ENCODE results near the gene PRKCE. TPM values are rescaled to one million over a fixed set of nuclear protein-coding genes. Genes with fewer than 3 reads are reported as not detected.

PRKCE gene
- total and polyA plus RNA-seq, 2 donors (not counting 3 experiments of a cell fraction or from before 2014, with no cell fraction given) = 27.9 to 33.9 TPM

DNA sequence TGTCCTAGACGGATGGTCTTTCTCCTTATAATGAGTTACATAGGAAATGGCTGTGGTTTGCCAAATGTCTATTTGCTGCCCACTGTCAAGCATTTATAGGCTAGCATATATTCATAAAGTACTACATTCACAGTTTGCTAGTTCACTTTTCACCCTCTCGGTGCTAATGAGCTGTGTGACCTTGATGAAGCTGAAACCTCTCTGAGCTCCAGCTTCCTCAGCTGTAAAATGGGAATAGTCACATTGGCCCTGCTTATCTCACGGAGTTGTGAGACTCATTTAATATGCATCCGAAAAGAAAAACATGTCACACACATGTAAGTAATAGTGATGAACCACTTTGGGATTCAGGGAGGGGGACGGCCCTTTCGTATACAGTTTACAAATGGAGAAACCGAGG, 17.0 kb downstream of the PRKCE start:
- H3K9ac ChIP-seq (replicated peaks; ENCODE audit: extremely low read depth, insufficient read depth, low read length) = peak overlapping the region; percentile 84
- H3K27ac ChIP-seq (ENCODE audit: insufficient read depth, low read depth, low read length) = peak overlapping the region; percentile 93
- H3K36me3 ChIP-seq (ENCODE audit: control insufficient read depth in 2 of 2, extremely low read depth in 1 of 2, insufficient read depth in 2 of 2, low read length in 2 of 2) = no peaks in the 10 kb centered on the region
- intact Hi-C loops (cut with micrococcal nuclease) = loop anchor here (1.0 to 5.0 kb wide), 2 partner anchors 44 to 110 kb away; no protein-coding TSS in a partner anchor
- H3K79me2 ChIP-seq (ENCODE audit: control insufficient read depth, insufficient read depth, low read length) = peaks cover 5% of the 10 kb centered on the region
- FAIRE-seq (no peak), DNase-seq (ENCODE audit: low read depth, low spot score) (no peak)
- no peaks in the 10 kb centered on the region for H3K27me3 ChIP-seq (ENCODE audit: control insufficient read depth in 2 of 2, insufficient read depth in 2 of 2, low read length in 2 of 2)
- peak overlapping the region; percentile 93 for H3K4me2 ChIP-seq (ENCODE audit: insufficient read depth, low read length)
- ChIA-PET POLR2A (interaction anchor here (1.3 kb wide), 1 partner anchor 18 kb away, joined by 3 read pairs; no protein-coding TSS in a partner anchor), CTCF (interaction anchor here (0.9 kb wide), 1 partner anchor 11 kb away, joined by 3 read pairs; no protein-coding TSS in a partner anchor)
- TF ChIP-seq POLR2A (IDR thresholded peaks at IDR 0.05; ENCODE audit: low read depth, low read length) = no peak
- BruUV-seq (replicated peaks) = TSS peak; percentile 98
- no peaks in the 10 kb centered on the region for H3K9me1 ChIP-seq (replicated peaks; ENCODE audit: control insufficient read depth, extremely low read depth, insufficient read depth, low read length)
- peak overlapping the region in 1 of 3 experiments; percentile 32 for H3K4me3 ChIP-seq (replicated peaks in 1 of 3; ENCODE audit: insufficient read depth in 1 of 3, low read depth in 1 of 3, low read length in 3 of 3)
- H4K20me1 ChIP-seq (replicated peaks; ENCODE audit: control insufficient read depth, extremely low read depth, insufficient read depth, low read length) = no peaks in the 10 kb centered on the region
- peak overlapping the region; percentile 96 for H2AFZ ChIP-seq (ENCODE audit: low read depth, low read length)
- H3K9me3 ChIP-seq (replicated peaks; ENCODE audit: control insufficient read depth, insufficient read depth, low read length) = no peaks in the 10 kb centered on the region
- H3K4me1 ChIP-seq (ENCODE audit: control insufficient read depth, extremely low read depth, insufficient read depth, low read length) = peaks cover 16% of the 10 kb centered on the region
- dilution Hi-C loops (cut with MboI; ENCODE audit: extremely low pct_ligation_motif_present, low sequenced_read_pairs) = no loop called here

DNA sequence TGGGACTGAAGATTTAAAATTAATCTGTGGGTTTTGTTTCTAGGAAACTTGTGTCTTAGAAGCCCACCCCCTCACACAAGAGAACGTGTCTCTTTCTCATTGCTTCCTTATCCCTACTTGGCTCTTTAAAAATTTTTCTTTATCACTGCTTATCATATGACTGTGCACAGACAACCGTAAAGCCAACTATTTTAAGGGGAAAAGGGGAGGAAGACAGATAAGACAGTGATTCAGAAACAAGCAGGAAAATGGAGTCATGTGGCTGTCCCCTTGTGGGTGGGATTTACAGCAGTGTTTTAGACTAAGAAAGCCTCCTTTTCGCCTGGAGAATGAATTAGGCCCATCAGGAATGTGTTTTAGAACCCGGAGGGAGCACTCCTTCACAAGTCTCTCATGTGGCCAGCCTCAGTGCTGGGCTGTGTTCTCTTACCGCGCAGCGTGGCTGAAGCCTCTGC, 17.6 kb downstream of the PRKCE start:
- ChIA-PET CTCF (interaction anchor here (0.6 to 0.9 kb wide), 2 partner anchors 11 to 13 kb away, joined by 3 read pairs; no protein-coding TSS in a partner anchor), POLR2A (interaction anchor here (1.3 kb wide), 1 partner anchor 19 kb away, joined by 3 read pairs; no protein-coding TSS in a partner anchor)
- Histone ChIP-seq H2AFZ (ENCODE audit: low read depth, low read length) (peak overlapping the region; percentile 96), H3K79me2 (ENCODE audit: control insufficient read depth, insufficient read depth, low read length) (peaks cover 5% of the 10 kb centered on the region), H3K4me1 (ENCODE audit: control insufficient read depth, extremely low read depth, insufficient read depth, low read length) (peaks cover 16% of the 10 kb centered on the region), H3K9me3 (replicated peaks; ENCODE audit: control insufficient read depth, insufficient read depth, low read length) (no peaks in the 10 kb centered on the region), H4K20me1 (replicated peaks; ENCODE audit: control insufficient read depth, extremely low read depth, insufficient read depth, low read length) (no peaks in the 10 kb centered on the region), H3K27me3 (ENCODE audit: control insufficient read depth in 2 of 2, insufficient read depth in 2 of 2, low read length in 2 of 2) (no peaks in the 10 kb centered on the region), H3K4me2 (ENCODE audit: insufficient read depth, low read length) (peak overlapping the region; percentile 93), H3K27ac (ENCODE audit: insufficient read depth, low read depth, low read length) (peak overlapping the region; percentile 93), H3K36me3 (ENCODE audit: control insufficient read depth in 2 of 2, extremely low read depth in 1 of 2, insufficient read depth in 2 of 2, low read length in 2 of 2) (no peaks in the 10 kb centered on the region), H3K4me3 (replicated peaks in 1 of 3; ENCODE audit: insufficient read depth in 1 of 3, low read depth in 1 of 3, low read length in 3 of 3) (peak overlapping the region in 1 of 3 experiments; percentile 46), H3K9me1 (replicated peaks; ENCODE audit: control insufficient read depth, extremely low read depth, insufficient read depth, low read length) (no peaks in the 10 kb centered on the region), H3K9ac (replicated peaks; ENCODE audit: extremely low read depth, insufficient read depth, low read length) (peak overlapping the region; percentile 89)
- BruUV-seq (replicated peaks) = no TSS peak
- DNase-seq (ENCODE audit: low read depth, low spot score) (peak; percentile 96), FAIRE-seq (peak; percentile 96)
- dilution Hi-C loops (cut with MboI; ENCODE audit: extremely low pct_ligation_motif_present, low sequenced_read_pairs) = no loop called here
- TF ChIP-seq, protein P1, sequence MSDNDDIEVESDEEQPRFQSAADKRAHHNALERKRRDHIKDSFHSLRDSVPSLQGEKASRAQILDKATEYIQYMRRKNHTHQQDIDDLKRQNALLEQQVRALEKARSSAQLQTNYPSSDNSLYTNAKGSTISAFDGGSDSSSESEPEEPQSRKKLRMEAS (IDR thresholded peaks at IDR 0.05; ENCODE audit: insufficient read depth, insufficient read length) = peak; percentile 18
- TF ChIP-seq JUN (IDR thresholded peaks at IDR 0.05; ENCODE audit: borderline replicate concordance, insufficient read depth, insufficient read length, low read depth) (peak; percentile 69), MYC (IDR thresholded peaks at IDR 0.05; ENCODE audit: low read depth, low read length) (no peak), FOS (IDR thresholded peaks at IDR 0.05; ENCODE audit: borderline replicate concordance, insufficient read depth, low read length) (peak; percentile 85), EZH2 (IDR thresholded peaks at IDR 0.05; ENCODE audit: borderline replicate concordance, low read depth, low read length, severe bottlenecking) (no peak), POLR2A (IDR thresholded peaks at IDR 0.05; ENCODE audit: low read depth, low read length) (peak; percentile 80), GATA2 (IDR thresholded peaks at IDR 0.05; ENCODE audit: insufficient read depth, insufficient read length, low read depth, low read length) (peak; percentile 97), POLR2AphosphoS5 (IDR thresholded peaks at IDR 0.05; ENCODE audit: insufficient read depth, low read depth, low read length) (peak; percentile 81)
- TF ChIP-seq, protein P2, sequence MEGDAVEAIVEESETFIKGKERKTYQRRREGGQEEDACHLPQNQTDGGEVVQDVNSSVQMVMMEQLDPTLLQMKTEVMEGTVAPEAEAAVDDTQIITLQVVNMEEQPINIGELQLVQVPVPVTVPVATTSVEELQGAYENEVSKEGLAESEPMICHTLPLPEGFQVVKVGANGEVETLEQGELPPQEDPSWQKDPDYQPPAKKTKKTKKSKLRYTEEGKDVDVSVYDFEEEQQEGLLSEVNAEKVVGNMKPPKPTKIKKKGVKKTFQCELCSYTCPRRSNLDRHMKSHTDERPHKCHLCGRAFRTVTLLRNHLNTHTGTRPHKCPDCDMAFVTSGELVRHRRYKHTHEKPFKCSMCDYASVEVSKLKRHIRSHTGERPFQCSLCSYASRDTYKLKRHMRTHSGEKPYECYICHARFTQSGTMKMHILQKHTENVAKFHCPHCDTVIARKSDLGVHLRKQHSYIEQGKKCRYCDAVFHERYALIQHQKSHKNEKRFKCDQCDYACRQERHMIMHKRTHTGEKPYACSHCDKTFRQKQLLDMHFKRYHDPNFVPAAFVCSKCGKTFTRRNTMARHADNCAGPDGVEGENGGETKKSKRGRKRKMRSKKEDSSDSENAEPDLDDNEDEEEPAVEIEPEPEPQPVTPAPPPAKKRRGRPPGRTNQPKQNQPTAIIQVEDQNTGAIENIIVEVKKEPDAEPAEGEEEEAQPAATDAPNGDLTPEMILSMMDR (IDR thresholded peaks at IDR 0.05; ENCODE audit: extremely low read depth in 1 of 2, insufficient read depth in 1 of 2, low read depth in 1 of 2, low read length in 2 of 2) = no peak
- intact Hi-C loops (cut with micrococcal nuclease) = loop anchor here (1.0 to 5.0 kb wide), 3 partner anchors 12 to 43 kb away; no protein-coding TSS in a partner anchor
